HT1080 (cell line): ENCODE results near the gene CNTD1. TPM values are rescaled to one million over a fixed set of nuclear protein-coding genes. Genes with fewer than 3 reads are reported as not detected.

Experiments
- small RNA-seq: library from RNA; depleted of rRNA; stranded (forward); fragments of <200 nt; gene quantifications from one replicate; pipeline ENCODE3, GENCODE V24; 2014
- total RNA-seq: library from RNA; depleted of rRNA; stranded (reverse); fragments of >200 nt; shearing (Covaris generic); gene quantifications from 2 replicates; pipeline ENCODE4 v1.2.3, GENCODE V29; 2014; rRNA removed

The CNTD1 gene
- total RNA-seq, 1 experiment from 2014 or later = 0.13 TPM

Small RNA genes within 50 kb of the gene (small RNA-seq; reads per million reads assigned to genes)
- not detected for gene HMGN2P15
- gene MIR6781 = not detected

Other genes with a start within 250 kb of the CNTD1 start
- gene HSD17B1, start 245.9 kb upstream of the CNTD1 start, total RNA-seq = 0.40 and 0.59 TPM in 2 replicates
- gene COASY, start 236.7 kb upstream of the CNTD1 start, total RNA-seq = 51.7 and 56.2 TPM in 2 replicates
- gene MLX, start 231.8 kb upstream of the CNTD1 start, total RNA-seq = 29.3 and 37.8 TPM in 2 replicates
- 47.8 and 50.2 TPM in 2 replicates for gene PSMC3IP, start 221.1 kb upstream of the CNTD1 start, total RNA-seq
- gene RETREG3, start 189.5 kb upstream of the CNTD1 start, total RNA-seq = 30.9 and 34.0 TPM in 2 replicates
- gene TUBG1, start 189.2 kb upstream of the CNTD1 start, total RNA-seq = 114 and 165 TPM in 2 replicates
- gene TUBG2, start 139.6 kb upstream of the CNTD1 start, total RNA-seq = 6.8 and 9.3 TPM in 2 replicates
- gene PLEKHH3, start 121.9 kb upstream of the CNTD1 start, total RNA-seq = 14.7 and 15.7 TPM in 2 replicates
- 2.1 and 2.5 TPM in 2 replicates for gene CCR10, start 117.0 kb upstream of the CNTD1 start, total RNA-seq
- gene CNTNAP1, start 116.3 kb upstream of the CNTD1 start, total RNA-seq = 8.6 and 9.9 TPM in 2 replicates
- 6.1 and 6.3 TPM in 2 replicates for gene EZH1, start 53.8 kb upstream of the CNTD1 start, total RNA-seq
- 0.40 and 1.4 TPM in 2 replicates for gene RAMP2, start 37.6 kb upstream of the CNTD1 start, total RNA-seq
- 110 and 122 TPM in 2 replicates for gene VPS25, start 25.4 kb upstream of the CNTD1 start, total RNA-seq
- 5.7 and 8.9 TPM in 2 replicates for gene WNK4, start 18.3 kb upstream of the CNTD1 start, total RNA-seq
- 65.2 and 97.2 TPM in 2 replicates for gene COA3, start 157 bp upstream of the CNTD1 start, total RNA-seq
- 159 and 182 TPM in 2 replicates for gene BECN1, start 25.4 kb downstream of the CNTD1 start, total RNA-seq
- 146 and 205 TPM in 2 replicates for gene PSME3, start 34.5 kb downstream of the CNTD1 start, total RNA-seq
- 0.95 and 1.4 TPM in 2 replicates for gene AOC2, start 45.7 kb downstream of the CNTD1 start, total RNA-seq
- gene AOC3, start 52.3 kb downstream of the CNTD1 start, total RNA-seq = 0.11 TPM in 1 of 2 replicates, not detected in the other
- not detected in 2 replicates for gene G6PC1, start 101.9 kb downstream of the CNTD1 start, total RNA-seq
- gene AARSD1, start 165.6 kb downstream of the CNTD1 start, total RNA-seq = 25.2 and 29.2 TPM in 2 replicates
- 0.10 TPM in 1 of 2 replicates, not detected in the other for gene PTGES3L, start 181.2 kb downstream of the CNTD1 start, total RNA-seq
- gene RUNDC1, start 181.7 kb downstream of the CNTD1 start, total RNA-seq = 4.7 and 6.9 TPM in 2 replicates
- gene RPL27, start 199.6 kb downstream of the CNTD1 start, total RNA-seq = 2,292 and 3,606 TPM in 2 replicates
- 18.7 and 20.1 TPM in 2 replicates for gene IFI35, start 207.9 kb downstream of the CNTD1 start, total RNA-seq
- 52.6 and 54.0 TPM in 2 replicates for gene VAT1, start 223.5 kb downstream of the CNTD1 start, total RNA-seq
- 0.11 and 0.23 TPM in 2 replicates for gene RND2, start 226.4 kb downstream of the CNTD1 start, total RNA-seq